Fibroblast of mammary gland (primary cell): Measurements from ENCODE around the gene PRDM16.

ENCODE experiments used
- DNase-seq: peaks from one replicate; pipeline ENCODE4 v3.0.0-alpha.2; 2010; ENCODE audit warnings: low read depth
- H3K4me3 ChIP-seq: 2 replicates; pipeline ENCODE4 v1.5.1; 2011; ENCODE audit warnings: low read depth, mild to moderate bottlenecking, low read length, moderate library complexity; ENCODE audit not compliant: control insufficient read depth
- TF ChIP-seq, protein P1 (sequence below): conservative IDR thresholded peaks from 2 replicates; pipeline ENCODE4 v1.5.1; 2011; ENCODE audit warnings: low read depth, low read length, inconsistent platforms; ENCODE audit not compliant: control insufficient read depth, insufficient read depth

Gene PRDM16

DNA sequence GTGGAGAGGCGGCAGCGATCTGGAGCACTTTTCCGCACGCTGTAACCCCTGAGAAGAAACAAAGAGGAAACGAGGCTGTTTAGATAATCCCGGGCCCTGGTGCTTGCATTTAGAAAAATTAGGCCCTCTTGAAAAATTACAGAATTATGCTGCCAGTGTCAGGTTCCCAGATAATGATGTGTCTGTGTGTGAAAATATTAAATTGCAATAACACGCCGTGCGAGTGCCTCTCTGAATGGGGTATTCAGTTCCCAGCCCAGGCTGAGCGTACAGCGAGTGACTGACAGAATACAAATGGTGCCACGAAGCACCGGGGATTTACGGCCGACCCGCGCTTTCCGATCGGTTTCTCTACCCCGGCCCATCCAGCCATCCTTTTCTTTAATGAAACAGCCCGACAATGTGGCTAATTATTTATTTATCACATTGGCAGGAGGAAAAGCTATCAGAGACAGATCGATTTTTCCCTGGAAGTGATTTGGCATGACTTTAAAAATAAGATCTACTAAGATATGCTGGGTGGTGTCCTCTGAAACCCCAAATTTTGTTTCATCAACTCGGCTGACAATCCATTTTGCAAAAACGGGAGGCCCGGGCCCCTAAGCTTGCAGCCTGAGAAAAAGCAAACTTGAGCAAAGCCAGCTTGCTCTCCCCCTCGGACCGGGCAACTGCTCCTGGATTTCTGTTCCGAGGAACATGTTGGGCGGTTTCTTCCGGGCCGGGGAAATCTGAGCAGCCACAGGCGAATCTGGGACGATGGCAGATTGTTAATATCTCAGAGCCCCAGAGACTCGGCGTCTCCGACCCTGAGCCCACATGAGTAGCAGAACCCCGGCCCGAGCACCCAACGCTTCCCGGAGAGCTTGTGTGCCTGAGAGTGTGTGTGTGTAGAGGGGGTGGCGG lies 11.3 kb downstream of the PRDM16 start:
- no peak overlapping the region for H3K4me3 ChIP-seq
- TF ChIP-seq, protein P1, sequence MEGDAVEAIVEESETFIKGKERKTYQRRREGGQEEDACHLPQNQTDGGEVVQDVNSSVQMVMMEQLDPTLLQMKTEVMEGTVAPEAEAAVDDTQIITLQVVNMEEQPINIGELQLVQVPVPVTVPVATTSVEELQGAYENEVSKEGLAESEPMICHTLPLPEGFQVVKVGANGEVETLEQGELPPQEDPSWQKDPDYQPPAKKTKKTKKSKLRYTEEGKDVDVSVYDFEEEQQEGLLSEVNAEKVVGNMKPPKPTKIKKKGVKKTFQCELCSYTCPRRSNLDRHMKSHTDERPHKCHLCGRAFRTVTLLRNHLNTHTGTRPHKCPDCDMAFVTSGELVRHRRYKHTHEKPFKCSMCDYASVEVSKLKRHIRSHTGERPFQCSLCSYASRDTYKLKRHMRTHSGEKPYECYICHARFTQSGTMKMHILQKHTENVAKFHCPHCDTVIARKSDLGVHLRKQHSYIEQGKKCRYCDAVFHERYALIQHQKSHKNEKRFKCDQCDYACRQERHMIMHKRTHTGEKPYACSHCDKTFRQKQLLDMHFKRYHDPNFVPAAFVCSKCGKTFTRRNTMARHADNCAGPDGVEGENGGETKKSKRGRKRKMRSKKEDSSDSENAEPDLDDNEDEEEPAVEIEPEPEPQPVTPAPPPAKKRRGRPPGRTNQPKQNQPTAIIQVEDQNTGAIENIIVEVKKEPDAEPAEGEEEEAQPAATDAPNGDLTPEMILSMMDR, result no peak
- DNase-seq, result no peak

DNA sequence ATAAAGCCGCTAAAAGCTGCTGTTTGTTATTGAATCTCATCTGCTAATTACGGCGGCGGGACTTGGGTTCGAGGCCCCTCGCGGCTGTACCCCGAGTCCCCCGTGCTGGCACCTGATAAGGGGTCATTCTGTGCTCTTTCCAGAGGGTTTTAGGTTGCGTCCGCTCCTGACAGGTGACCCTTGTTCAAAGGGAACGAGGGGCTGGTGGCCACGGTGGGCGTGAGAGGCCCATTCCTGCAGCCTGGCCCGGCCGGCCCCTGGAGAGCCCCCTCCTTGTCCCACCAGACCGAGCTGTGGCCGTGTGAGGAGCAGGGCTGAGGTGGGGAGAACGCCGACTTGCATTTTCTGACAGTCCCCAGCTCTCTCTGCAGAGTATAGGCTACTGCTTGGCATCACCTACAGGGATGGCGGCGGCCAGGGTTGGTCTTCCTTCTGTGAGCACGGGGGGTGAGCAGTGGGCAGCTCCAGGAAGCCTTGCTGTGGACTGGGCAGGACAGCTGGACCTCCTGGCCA lies 12.2 kb downstream of the PRDM16 start:
- TF ChIP-seq, protein P1, result no peak
- no peak overlapping the region for H3K4me3 ChIP-seq
- DNase-seq, result no peak

DNA sequence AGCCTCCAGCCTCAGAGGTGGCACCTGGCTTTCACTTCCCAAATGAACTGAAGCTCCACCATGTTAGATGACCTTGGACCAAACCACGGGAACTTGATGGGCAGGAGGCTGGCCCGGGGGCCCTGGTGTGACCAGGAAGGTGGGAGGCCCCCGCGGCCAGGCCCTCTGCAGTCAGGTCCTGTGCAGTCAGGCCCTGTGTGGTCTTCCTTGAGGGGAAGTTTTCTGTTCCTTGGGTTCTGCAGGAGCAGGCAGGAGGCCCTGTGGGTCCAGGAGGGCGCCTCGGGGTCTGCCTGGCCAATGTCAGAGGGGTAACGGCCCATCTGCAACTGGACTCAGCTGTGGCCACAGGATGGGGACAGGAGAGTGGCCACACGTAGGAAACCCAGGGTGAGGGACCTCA lies 13.0 kb downstream of the PRDM16 start:
- TF ChIP-seq, protein P1, result no peak
- DNase-seq, result no peak
- H3K4me3 ChIP-seq, result no peak overlapping the region

DNA sequence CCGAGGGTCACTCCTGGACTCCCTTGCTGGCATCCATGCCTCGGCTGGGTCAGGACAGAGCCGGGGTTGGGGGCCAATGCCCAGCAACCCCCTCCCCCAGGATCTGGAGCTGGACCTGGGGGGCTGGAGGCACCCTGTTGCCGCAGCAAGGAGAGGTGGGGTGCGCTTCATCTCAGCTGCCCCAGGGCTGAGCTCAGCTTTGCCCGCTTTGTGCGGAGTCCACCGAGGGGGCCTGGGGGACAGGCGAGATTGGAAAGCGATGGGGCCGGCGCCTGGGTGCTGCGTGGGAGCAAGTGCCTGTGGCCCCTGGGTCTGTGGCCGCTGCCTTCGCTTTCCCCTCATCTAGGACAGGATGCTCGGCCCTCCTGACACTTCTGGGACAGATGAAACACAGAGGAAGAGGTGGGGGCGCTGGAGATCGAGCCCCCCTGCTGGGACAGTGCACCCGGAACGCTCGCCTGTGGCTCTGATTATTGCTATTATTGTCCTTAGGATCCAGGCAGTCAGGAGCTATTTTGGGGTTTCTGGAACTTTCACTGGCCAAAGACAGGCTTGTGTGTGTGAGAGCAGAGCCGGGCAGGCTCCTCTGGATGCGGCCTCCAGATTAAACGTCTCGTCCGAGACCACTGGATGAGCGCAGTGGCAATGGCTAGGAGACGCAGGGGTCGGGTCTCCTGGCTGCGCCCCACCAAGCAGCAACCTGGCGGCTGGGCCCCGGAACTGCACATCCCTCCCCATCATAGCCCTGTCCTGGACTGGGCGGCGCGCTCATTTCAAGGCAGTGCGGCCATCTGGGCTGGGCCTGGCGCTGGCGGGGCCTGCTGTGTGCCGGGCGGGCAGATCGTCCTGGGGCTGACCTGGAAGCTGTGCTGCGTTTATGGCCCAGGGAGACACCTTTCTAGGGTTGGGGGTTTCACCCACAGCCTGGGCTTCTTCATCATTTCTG lies 13.8 kb downstream of the PRDM16 start:
- H3K4me3 ChIP-seq, result no peak overlapping the region
- no peak for DNase-seq
- TF ChIP-seq, protein P1, result no peak

DNA sequence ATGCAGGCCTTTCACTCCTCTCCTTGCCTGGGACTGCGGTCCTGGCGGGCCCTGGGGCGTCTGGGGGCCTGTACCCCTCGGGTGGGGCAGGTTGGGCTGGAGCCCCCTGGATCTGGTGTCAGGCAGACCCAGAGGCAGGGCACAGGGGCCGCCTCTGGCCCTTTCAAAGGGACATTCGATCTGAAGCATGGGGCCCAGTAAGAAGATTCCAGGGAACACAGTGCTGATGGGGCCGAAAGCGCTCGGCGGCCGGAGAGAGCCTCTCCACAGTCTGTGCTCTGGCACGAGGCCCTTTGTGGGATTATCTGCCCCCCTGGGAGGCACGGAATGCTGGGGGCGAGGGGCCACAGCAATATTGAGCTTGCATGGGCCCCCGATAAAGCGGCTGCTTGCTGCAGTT lies 15.2 kb downstream of the PRDM16 start:
- DNase-seq, result no peak
- H3K4me3 ChIP-seq, result no peak overlapping the region
- TF ChIP-seq, protein P1, result no peak

DNA sequence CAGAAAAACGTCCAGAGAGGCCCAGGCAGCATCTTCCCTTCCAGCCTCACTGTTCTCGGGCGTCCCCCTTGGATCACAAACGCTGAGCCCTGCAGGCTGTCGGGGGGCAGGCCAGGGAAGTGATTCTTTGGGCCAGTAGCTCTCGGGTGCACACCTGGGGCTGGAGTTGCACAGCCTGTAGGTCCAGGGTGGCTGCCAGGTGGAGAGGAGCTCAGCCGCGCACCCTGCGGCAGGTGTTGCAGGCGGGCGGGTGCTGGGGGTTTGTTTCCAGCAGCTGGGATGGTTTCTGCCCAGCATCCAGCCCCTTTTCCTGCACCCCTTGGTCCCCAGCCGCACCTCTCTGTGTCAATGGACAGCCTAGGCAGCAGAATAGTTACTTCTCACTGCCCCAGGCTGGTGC lies 15.7 kb downstream of the PRDM16 start:
- no peak for DNase-seq
- TF ChIP-seq, protein P1, result no peak
- H3K4me3 ChIP-seq, result no peak overlapping the region
